Mesenchymal stem cell (in vitro differentiated cells and primary cell): ENCODE data around the gene LONRF3.

ENCODE experiments used
- DNase-seq: peaks from one replicate; pipeline ENCODE4 v3.0.0-alpha.2; 2013
- H2AFZ ChIP-seq: one replicate; pipeline ENCODE4 v1.6.1; 2013; ENCODE audit warnings: low read depth, mild to moderate bottlenecking, control low read depth, inconsistent platforms, low read length, moderate library complexity
- H2AK5ac ChIP-seq: 2 replicates; pipeline ENCODE4 v1.6.1; 2013; ENCODE audit warnings: low read length, moderate library complexity, mild to moderate bottlenecking, inconsistent platforms; ENCODE audit not compliant: severe bottlenecking
- H2BK120ac ChIP-seq: one replicate; pipeline ENCODE4 v1.6.1; 2013; ENCODE audit warnings: low read depth, mild to moderate bottlenecking, inconsistent platforms, low read length, moderate library complexity
- H2BK12ac ChIP-seq, 2 experiments: one replicate each; pipeline ENCODE4 v1.6.1; 2013; ENCODE audit warnings: inconsistent platforms in 2 of 2, low read length in 2 of 2, mild to moderate bottlenecking in 2 of 2, moderate library complexity in 2 of 2, control low read depth in 1 of 2
- H2BK15ac ChIP-seq: one replicate; pipeline ENCODE4 v1.6.1; 2013; ENCODE audit warnings: mild to moderate bottlenecking, low read depth, inconsistent platforms; ENCODE audit not compliant: poor library complexity, severe bottlenecking
- H2BK5ac ChIP-seq: 2 replicates; pipeline ENCODE4 v1.6.1; 2013; ENCODE audit warnings: low read depth, mild to moderate bottlenecking, low read length, control low read depth, inconsistent platforms; ENCODE audit not compliant: poor library complexity, severe bottlenecking
- H3K14ac ChIP-seq, 2 experiments: one replicate each; pipeline ENCODE4 v1.6.1; 2013; ENCODE audit warnings: inconsistent platforms in 2 of 2, low read length in 2 of 2, control low read depth in 1 of 2, mild to moderate bottlenecking in 1 of 2, moderate library complexity in 1 of 2
- H3K18ac ChIP-seq, 2 experiments: one replicate each; pipeline ENCODE4 v1.6.1; 2013; ENCODE audit warnings: inconsistent platforms in 2 of 2, low read length in 2 of 2, control low read depth in 1 of 2, low read depth in 1 of 2, mild to moderate bottlenecking in 1 of 2
- H3K23ac ChIP-seq, 2 experiments: one replicate each; pipeline ENCODE4 v1.6.1; 2013; ENCODE audit warnings: inconsistent platforms in 2 of 2, low read length in 2 of 2, mild to moderate bottlenecking in 2 of 2, moderate library complexity in 2 of 2, control low read depth in 1 of 2
- H3K27ac ChIP-seq: 2 replicates; pipeline ENCODE4 v1.5.1; 2013; ENCODE audit warnings: mild to moderate bottlenecking, moderate library complexity, low read length, control low read depth, inconsistent platforms; ENCODE audit not compliant: poor library complexity, severe bottlenecking
- H3K27me3 ChIP-seq, 2 experiments: 2 replicates each; pipeline versions ENCODE4 v1.6.1 to v1.7.0; 2013; ENCODE audit warnings: low read length in 2 of 2, mild to moderate bottlenecking in 2 of 2, moderate library complexity in 2 of 2, control low read depth in 1 of 2, inconsistent platforms in 1 of 2; ENCODE audit not compliant: control insufficient read depth in 1 of 2, insufficient read depth in 1 of 2
- H3K36me3 ChIP-seq, 2 experiments: 2 replicates each; pipeline versions ENCODE4 v1.6.1 to v1.7.0; 2013; ENCODE audit warnings: low read length in 2 of 2, control low read depth in 1 of 2, inconsistent platforms in 1 of 2, low read depth in 1 of 2, mild to moderate bottlenecking in 1 of 2; ENCODE audit not compliant: insufficient read depth in 2 of 2, control insufficient read depth in 1 of 2
- H3K4ac ChIP-seq, 2 experiments: one replicate each; pipeline ENCODE4 v1.6.1; 2013; ENCODE audit warnings: inconsistent platforms in 2 of 2, low read length in 2 of 2, mild to moderate bottlenecking in 2 of 2, moderate library complexity in 2 of 2, control low read depth in 1 of 2, low read depth in 1 of 2
- H3K4me1 ChIP-seq: 2 replicates; pipeline ENCODE4 v1.6.1; 2013; ENCODE audit warnings: low read depth, low read length, control low read depth; ENCODE audit not compliant: control insufficient read depth, insufficient read depth
- H3K4me2 ChIP-seq: 2 replicates; pipeline ENCODE4 v1.6.1; 2013; ENCODE audit warnings: low read length, mild to moderate bottlenecking, inconsistent platforms; ENCODE audit not compliant: poor library complexity, severe bottlenecking
- H3K4me3 ChIP-seq, 2 experiments: 2 replicates each; pipeline versions ENCODE4 v1.5.1 to v1.7.0; 2013; ENCODE audit warnings: low read length in 2 of 2, mild to moderate bottlenecking in 2 of 2, control low read depth in 1 of 2, low read depth in 1 of 2; ENCODE audit not compliant: insufficient read depth in 1 of 2
- H3K79me1 ChIP-seq: replicated peaks from 2 replicates; pipeline ENCODE4 v1.6.1; 2013; ENCODE audit warnings: mild to moderate bottlenecking, control low read depth, low read length, inconsistent platforms; ENCODE audit not compliant: poor library complexity, severe bottlenecking
- H3K9ac ChIP-seq: 2 replicates; pipeline ENCODE4 v1.7.0; 2013; ENCODE audit warnings: mild to moderate bottlenecking, low read length, moderate library complexity
- H3K9me3 ChIP-seq: 2 replicates; pipeline ENCODE4 v1.7.0; 2013; ENCODE audit warnings: mild to moderate bottlenecking, low read length; ENCODE audit not compliant: control insufficient read depth
- H4K8ac ChIP-seq: one replicate; pipeline ENCODE4 v1.6.1; 2013; ENCODE audit warnings: inconsistent platforms, mild to moderate bottlenecking, low read length, moderate library complexity
- H4K91ac ChIP-seq: one replicate; pipeline ENCODE4 v1.6.1; 2013; ENCODE audit warnings: mild to moderate bottlenecking, low read length, inconsistent platforms
- WGBS: methylation state at CpG from one replicate; pipeline ENCODE4 v1.1.7; 2013; ENCODE audit warnings: mixed read lengths; 5-methylcytosine and 5-hydroxymethylcytosine counted together

LONRF3 gene

GRCh38 chrX:118976599-118977340 lies 2.4 kb downstream of the LONRF3 start:
- Histone ChIP-seq H3K4ac (no peak overlapping the region), H3K4me3 (no peak overlapping the region), H2BK15ac (no peak overlapping the region), H3K23ac (no peak overlapping the region), H3K9ac (no peak overlapping the region), H4K91ac (no peak overlapping the region), H3K27me3 (peaks cover 28 to 39% of the 10 kb centered on the region in 2 experiments), H2BK120ac (no peak overlapping the region), H3K9me3 (no peaks in the 10 kb centered on the region), H2AK5ac (no peak overlapping the region), H3K18ac (peak overlapping the region in 1 of 2 experiments; percentile 2), H3K36me3 (no peaks in the 10 kb centered on the region), H2AFZ (no peak overlapping the region), H3K4me1 (peaks cover 17% of the 10 kb centered on the region), H3K79me1 (no peaks in the 10 kb centered on the region), H3K27ac (no peak overlapping the region), H4K8ac (no peak overlapping the region), H2BK12ac (no peak overlapping the region), H2BK5ac (no peak overlapping the region), H3K14ac (no peak overlapping the region), H3K4me2 (peak overlapping the region; percentile 91)
- peak; percentile 25 for DNase-seq
- 20% methylated on average over 17 of the region's 17 CpGs for WGBS

GRCh38 chrX:118977424-118977823 lies 3.0 kb downstream of the LONRF3 start:
- H3K4ac ChIP-seq: no peak overlapping the region
- WGBS: 92% methylated on average over 2 of the region's 3 CpGs
- DNase-seq: no peak
- no peaks in the 10 kb centered on the region for H3K36me3 ChIP-seq
- no peak overlapping the region for H3K18ac ChIP-seq
- H3K79me1 ChIP-seq: no peaks in the 10 kb centered on the region
- no peaks in the 10 kb centered on the region for H3K9me3 ChIP-seq
- H2BK5ac ChIP-seq: no peak overlapping the region
- H3K4me1 ChIP-seq: peaks cover 17% of the 10 kb centered on the region
- H2BK15ac ChIP-seq: no peak overlapping the region
- H3K23ac ChIP-seq: no peak overlapping the region
- no peak overlapping the region for H2AFZ ChIP-seq
- H3K4me2 ChIP-seq: no peak overlapping the region
- H3K14ac ChIP-seq: no peak overlapping the region
- no peak overlapping the region for H3K4me3 ChIP-seq
- no peak overlapping the region for H3K9ac ChIP-seq
- H2BK120ac ChIP-seq: no peak overlapping the region
- peaks cover 25 to 39% of the 10 kb centered on the region in 2 experiments for H3K27me3 ChIP-seq
- no peak overlapping the region for H2BK12ac ChIP-seq
- H2AK5ac ChIP-seq: no peak overlapping the region
- H3K27ac ChIP-seq: no peak overlapping the region
- H4K91ac ChIP-seq: no peak overlapping the region
- no peak overlapping the region for H4K8ac ChIP-seq

- H3K18ac ChIP-seq: no peak overlapping the region
These were observed 4.0 kb downstream of the LONRF3 start for GRCh38 chrX:118978451-118978850.

GRCh38 chrX:118980761-118981160 lies 6.3 kb downstream of the LONRF3 start:
- Histone ChIP-seq H3K79me1 (no peaks in the 10 kb centered on the region), H2AK5ac (no peak overlapping the region), H3K27ac (no peak overlapping the region), H3K4me3 (no peak overlapping the region), H2BK5ac (no peak overlapping the region), H4K8ac (no peak overlapping the region), H3K9me3 (no peaks in the 10 kb centered on the region), H2AFZ (no peak overlapping the region), H2BK12ac (no peak overlapping the region), H2BK15ac (no peak overlapping the region), H3K27me3 (peaks cover 0 to 37% of the 10 kb centered on the region in 2 experiments), H3K23ac (no peak overlapping the region), H3K9ac (no peak overlapping the region), H3K36me3 (no peaks in the 10 kb centered on the region), H3K14ac (no peak overlapping the region), H3K4me2 (no peak overlapping the region), H2BK120ac (no peak overlapping the region), H3K4me1 (peaks cover 10% of the 10 kb centered on the region), H3K4ac (no peak overlapping the region), H4K91ac (no peak overlapping the region), H3K18ac (no peak overlapping the region)
- WGBS: no CpG with 5 or more reads among the region's 1 CpG
- no peak for DNase-seq

More at GRCh38 chrX:118978451-118978850, 4.0 kb downstream of the LONRF3 start:
- no peaks in the 10 kb centered on the region for H3K9me3 ChIP-seq
- no peak overlapping the region for H2BK12ac ChIP-seq
- no peak overlapping the region for H3K23ac ChIP-seq
- H3K27ac ChIP-seq: no peak overlapping the region
- H4K91ac ChIP-seq: no peak overlapping the region
- H2AK5ac ChIP-seq: no peak overlapping the region
- no peak overlapping the region for H3K4ac ChIP-seq
- no peaks in the 10 kb centered on the region for H3K79me1 ChIP-seq
- no peak overlapping the region for H3K4me3 ChIP-seq
- no peak overlapping the region for H2BK15ac ChIP-seq
- H3K14ac ChIP-seq: no peak overlapping the region
- no peaks in the 10 kb centered on the region for H3K36me3 ChIP-seq
- no peak overlapping the region for H3K9ac ChIP-seq
- peaks cover 15 to 33% of the 10 kb centered on the region in 2 experiments for H3K27me3 ChIP-seq
- H3K4me2 ChIP-seq: no peak overlapping the region
- DNase-seq: no peak
- no peak overlapping the region for H2AFZ ChIP-seq
- H2BK5ac ChIP-seq: no peak overlapping the region
- H4K8ac ChIP-seq: no peak overlapping the region
- H2BK120ac ChIP-seq: no peak overlapping the region
- H3K4me1 ChIP-seq: peaks cover 17% of the 10 kb centered on the region
